NCI-H510A treated with DMSO at 0.1 percent for 48 hours (cell line): ENCODE results near the gene ODF4.

Experiments used
- DNase-seq: peaks from one replicate; lab custom pipeline; 2025; lab: John Stamatoyannopoulos, UW

ODF4 gene, protein sequence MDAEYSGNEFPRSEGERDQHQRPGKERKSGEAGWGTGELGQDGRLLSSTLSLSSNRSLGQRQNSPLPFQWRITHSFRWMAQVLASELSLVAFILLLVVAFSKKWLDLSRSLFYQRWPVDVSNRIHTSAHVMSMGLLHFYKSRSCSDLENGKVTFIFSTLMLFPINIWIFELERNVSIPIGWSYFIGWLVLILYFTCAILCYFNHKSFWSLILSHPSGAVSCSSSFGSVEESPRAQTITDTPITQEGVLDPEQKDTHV

DNA sequence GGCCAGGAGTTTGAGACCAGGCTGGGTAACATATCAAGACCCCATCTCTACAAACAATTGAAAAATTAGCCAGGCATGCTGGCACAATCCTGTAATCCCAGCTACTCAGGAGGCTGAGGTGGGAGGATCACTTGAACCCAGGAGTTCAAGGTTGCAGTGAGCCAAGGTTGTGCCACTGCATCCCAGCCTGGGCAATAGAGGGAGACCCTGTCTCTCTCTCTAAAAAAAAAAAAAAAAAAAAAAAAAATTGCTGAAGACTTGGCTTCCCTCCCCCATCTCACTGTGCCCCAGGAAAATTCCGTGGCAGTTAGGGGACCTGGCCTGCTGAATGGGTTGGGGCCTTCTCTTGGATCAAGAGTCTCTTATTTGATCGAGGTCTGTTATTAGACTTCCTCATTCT is at the start of gene ODF4:
TSS of gene ODF4 (plus strand) at position 301 of the 400 bp plus-strand sequence. CDS start 212 bp downstream, outside the sequence.
- DNase-seq = no peak

DNA sequence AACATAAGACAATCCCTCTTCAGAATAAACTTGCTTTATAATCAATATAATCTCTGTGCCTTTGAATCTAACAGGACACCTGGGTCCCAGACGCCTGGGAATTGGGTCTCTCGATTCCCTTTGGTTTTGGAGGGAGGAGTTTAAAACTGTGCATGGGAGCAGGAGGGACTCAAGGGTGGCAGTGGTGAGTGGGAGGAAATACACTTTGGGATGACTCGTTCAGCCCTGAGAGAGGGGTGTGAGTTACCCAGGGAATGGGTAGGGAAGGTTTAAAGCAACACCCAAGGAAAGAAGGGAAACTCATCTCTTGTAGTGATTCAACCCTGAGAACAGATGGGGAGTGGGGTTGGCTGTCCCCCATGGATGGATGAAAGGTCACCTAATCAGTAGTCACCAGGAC is 49.6 kb upstream of the ODF4 start:
- no peak for DNase-seq

DNA sequence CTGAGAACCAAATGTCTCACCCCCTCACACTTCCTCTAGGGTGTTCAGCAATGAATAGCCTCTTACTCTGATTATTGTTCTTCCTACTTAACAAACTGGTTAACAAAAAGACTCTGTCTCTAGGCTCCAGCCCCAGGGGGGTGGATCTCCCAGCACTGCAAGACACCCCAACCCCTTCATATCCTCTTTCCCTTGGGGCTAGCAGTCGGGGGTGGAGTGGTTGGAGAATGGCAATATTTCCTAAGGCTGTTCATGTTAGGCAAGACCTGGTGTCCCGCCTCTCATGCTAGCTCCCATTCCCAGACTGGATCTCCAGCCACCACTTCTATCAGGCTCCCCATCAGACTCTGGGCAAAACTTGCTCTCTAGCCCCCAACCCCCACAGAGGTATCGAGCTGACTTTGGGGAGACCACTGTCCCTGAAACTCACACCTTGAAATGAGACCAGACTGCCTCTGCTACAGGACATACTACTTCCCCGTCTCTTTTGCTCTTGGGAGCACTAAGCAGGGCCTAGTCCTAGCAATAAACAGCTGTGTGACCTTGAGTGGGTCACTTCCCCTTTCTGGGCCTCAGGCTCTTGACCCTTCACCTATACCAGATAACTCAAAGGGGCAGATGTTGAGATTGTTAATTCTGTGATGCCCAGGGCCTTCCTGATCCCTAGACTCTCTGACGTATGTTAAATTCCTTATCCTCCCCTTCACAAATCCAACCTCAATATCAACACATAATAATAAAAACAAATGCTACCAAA is 46.8 kb upstream of the ODF4 start:
- DNase-seq = no peak

DNA sequence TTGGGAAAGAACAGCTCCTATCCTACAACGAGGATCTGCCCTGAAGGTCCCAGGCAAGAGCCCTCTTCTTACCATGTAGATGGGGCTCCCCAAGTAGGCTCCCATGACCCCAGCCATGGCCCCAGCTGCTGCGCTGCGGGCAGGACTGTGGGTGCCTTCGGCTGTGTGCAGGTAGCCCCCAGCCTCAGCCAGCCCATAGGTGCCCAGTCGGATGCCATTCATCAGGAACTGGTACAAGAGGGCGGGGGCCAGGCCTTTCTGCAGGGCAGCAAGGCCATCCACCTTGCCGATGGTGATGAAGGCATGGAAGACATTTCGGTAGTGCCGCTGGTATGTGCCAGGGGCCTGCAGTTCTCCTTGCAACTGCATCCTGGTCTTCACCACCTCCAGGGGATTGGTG is 45.3 kb upstream of the ODF4 start:
- DNase-seq = no peak

DNA sequence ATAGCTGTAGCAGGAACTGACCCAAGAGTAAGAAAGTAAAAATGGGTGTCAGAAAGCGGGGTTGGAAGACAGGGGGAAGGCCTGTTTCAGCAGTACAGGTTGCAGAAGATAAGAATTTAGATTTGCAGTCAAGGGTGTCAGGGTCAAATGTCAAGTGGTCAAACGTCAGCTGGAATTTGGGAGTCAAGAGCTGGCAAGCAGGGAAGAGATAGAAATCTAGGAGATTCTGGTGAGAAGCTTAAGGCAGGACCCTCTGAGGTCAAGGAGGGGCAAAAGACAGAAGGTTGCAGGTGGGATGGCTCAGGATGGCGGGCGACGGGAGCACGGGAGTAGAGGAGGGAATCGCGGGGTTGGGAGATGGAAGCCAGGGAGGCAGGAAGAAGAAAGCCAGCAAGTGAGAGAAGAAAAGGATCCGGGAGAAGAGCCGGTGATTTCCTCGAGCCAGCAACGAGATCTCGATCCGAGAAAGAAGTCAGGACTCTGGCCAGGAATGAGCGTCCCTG is 44.8 kb upstream of the ODF4 start:
- DNase-seq = no peak

DNA sequence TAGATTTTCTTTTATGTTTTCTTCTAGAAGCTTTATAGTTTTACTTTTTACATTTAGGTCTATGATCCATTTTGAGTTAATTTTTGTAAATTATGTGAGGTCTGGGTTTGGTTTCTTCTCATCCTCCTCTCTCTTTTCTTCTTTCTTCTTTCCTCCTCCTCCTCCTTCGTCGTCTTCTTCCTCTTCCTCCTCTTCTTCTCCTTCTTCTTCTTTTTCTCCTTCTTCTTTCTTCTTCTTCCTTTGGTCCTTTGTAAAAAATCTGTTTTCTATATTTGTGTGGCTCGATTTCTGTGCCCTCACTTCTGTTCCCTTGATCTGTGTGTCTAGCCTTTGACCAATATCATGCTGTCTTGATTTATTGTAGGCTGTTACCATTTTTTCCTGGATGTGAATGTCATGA is 39.4 kb upstream of the ODF4 start:
- DNase-seq = no peak

DNA sequence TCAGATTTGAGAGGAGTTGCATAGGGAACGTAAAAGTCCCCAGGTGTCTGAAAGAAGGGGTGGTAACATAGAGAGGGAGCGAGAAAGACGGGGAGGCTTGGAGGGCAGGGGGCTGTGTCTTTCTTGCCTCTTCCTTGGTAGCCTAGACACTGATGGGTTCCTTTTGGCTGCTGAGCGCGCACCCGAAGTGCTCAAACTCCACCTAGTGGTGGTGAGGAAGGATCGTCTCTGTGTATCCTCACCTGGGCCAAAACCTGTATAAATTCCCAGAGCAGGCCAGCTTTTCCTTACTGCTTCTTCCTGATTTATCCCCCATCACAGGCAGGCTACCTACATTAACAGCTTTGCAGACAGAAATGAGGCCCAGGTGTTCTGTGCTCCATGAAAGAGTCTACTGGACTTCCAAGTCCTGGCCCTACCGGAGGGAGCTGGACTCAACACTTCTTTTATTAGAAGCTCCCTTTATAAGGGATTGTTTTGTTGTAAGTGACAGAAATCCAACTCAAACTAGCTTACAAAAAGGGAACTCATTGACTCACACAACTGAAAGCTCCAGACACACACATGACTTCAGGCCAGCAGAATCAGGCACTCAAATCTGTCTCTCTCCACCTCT is 38.9 kb upstream of the ODF4 start:
- DNase-seq = peak; percentile 78

DNA sequence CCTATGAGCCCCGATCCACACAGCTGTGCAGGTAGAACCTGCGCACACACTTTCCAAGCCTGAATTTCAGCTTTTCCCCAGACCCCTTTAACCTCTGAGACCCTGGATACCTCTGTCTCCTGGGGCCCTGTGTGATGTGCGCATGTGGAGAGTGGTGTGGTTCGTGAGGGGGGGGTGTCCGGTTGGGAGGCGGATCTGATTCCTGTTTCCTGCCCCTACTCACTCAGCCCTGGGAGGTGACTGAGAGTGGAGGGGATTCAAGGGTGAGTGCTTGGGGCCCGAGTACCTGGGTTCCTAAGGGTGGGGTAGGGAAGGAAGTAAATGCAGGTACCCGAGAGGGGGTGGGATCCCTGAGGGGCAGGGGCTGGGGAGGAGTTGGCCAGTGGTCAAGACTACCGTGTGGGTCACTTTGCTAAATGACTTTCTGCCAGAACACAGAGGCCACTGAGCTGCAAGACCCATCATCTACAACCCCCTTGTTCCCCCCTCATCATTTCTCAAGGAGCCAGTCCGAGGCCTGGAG is 29.0 kb upstream of the ODF4 start:
- no peak for DNase-seq

DNA sequence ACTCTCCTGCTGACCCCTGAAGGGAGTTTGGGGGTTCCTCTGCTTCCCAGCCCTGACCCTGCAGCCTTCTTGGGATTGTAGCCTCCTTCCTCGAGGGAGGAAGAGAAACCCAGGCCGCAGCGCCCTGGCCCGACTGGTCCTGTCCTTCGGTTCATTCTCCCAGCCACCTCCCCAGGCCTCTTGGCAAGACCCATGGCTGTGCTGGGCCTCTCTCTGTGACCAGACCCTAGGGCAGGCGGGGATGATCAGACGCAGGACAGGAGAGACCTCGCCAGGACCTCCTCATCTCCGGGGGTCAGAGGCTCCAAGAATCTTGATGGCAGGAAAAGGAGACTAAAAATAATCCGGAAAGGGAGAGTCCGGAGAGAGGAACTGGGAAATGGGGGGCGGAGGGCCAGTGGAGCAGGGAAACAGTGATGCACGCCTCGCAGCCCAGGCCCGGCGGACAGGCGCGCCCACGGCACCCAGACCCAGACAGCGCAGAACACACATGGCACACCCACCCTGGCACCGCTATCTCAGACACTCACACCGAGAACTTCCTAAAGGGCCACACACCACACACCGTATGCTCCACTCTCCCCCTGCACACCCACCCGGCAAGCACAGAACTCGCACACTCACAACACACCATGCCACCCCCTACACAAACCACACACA is 28.4 kb upstream of the ODF4 start:
- DNase-seq = no peak

DNA sequence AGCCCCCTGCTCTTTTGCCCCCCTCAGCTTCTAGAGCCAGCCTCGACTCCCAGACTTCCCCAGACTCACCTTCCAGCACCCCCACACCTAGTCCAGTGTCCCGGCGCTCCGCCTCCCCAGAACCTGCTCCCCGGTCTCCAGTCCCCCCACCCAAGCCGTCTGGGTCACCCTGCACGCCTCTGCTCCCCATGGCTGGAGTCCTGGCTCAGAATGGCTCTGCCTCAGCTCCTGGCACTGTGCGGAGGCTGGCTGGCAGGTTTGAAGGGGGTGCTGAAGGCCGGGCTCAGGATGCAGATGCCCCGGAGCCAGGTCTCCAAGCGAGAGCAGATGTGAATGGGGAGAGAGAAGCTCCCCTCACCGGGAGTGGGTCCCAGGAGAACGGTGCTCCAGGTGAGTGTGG is 27.4 kb upstream of the ODF4 start:
- DNase-seq = no peak

DNA sequence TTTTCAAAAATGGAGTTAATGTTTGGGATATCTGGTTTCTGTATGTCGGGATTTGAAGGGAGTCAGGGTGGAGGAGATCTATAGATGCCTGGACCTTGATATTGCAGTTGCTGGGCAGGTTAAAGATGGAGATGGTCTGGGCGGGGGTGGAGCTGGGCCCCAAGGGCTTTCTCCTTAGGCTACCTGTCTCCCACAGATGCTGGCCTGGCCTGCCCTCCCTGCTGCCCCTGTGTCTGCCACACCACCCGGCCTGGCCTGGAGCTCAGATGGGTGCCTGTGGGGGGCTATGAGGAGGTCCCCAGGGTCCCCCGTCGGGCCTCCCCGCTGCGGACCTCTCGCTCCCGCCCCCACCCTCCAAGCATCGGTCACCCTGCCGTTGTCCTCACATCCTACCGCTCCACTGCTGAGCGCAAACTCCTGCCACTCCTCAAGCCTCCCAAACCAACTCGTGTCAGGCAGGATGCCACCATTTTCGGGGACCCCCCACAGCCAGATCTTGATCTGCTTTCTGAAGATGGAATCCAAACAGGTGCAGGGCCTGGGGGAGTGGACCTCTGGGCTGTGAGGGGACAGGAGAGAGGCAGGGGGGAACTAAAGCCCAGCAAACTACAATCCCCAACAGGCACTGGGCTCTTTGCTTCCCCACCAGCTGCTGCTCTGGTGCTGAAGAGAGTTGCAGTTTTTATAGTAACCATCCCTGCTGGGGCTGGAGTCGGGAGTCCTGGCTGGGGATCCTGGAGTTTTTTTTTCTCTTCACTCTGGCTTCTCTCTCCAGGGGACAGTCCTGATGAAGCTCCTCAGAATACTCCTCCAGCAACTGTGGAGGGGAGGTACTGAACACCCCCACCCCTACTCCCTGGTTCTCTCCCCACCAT is 26.7 kb upstream of the ODF4 start:
- DNase-seq = no peak

DNA sequence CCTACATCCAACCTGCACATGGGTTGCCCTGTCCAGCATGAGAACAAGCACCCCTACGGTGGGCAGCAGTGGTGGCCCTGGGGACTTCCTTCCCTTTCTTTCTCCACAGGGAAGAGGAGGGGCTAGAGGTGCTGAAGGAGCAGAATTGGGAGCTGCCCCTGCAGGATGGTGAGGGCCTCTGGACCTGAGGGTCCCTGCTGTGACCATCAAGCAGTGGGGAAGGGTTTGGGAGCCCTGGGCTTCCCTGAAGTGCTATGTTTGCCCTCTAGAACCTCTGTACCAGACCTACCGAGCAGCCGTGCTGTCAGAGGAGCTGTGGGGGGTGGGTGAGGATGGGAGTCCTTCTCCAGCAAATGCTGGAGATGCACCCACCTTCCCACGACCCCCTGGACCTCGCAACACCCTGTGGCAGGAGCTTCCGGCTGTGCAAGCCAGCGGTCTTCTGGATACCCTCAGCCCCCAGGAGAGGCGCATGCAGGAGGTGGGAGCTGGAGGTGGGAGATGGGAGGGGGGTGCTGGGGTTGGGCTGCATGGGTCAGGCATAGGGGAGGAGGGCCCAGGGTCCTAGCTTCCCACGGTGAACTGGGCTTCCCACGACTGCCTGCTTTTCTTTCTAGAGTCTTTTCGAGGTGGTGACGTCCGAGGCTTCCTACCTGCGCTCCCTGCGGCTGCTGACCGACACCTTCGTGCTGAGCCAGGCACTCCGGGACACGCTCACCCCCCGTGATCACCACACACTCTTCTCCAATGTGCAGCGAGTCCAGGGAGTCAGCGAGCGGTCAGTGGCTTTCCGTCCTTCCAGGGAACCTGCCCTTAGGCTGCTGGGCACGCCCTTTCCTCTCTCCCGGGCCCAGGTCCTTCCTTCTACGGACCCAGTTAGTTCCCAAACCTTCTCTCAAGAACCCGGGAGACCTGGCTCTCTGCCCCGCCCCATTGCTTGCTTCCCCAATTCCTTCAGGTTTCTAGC is 24.6 kb upstream of the ODF4 start:
- no peak for DNase-seq

DNA sequence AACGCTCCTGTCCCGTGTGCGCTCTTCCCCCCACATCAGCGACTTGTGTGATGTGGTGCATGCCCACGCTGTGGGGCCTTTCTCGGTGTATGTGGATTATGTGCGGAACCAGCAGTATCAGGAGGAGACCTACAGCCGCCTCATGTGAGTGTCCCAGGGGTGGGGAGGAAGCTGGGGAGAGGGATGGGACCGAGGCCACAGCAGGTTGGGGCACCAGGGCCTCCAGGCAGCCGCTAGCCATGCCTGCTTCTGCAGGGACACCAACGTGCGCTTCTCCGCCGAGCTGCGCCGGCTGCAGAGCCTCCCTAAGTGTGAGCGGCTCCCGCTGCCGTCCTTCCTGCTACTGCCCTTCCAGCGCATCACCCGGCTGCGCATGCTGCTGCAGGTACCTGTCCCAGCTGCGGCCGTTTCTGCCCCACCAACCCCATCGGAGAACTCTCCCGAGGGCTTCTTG is 23.8 kb upstream of the ODF4 start:
- DNase-seq = no peak

DNA sequence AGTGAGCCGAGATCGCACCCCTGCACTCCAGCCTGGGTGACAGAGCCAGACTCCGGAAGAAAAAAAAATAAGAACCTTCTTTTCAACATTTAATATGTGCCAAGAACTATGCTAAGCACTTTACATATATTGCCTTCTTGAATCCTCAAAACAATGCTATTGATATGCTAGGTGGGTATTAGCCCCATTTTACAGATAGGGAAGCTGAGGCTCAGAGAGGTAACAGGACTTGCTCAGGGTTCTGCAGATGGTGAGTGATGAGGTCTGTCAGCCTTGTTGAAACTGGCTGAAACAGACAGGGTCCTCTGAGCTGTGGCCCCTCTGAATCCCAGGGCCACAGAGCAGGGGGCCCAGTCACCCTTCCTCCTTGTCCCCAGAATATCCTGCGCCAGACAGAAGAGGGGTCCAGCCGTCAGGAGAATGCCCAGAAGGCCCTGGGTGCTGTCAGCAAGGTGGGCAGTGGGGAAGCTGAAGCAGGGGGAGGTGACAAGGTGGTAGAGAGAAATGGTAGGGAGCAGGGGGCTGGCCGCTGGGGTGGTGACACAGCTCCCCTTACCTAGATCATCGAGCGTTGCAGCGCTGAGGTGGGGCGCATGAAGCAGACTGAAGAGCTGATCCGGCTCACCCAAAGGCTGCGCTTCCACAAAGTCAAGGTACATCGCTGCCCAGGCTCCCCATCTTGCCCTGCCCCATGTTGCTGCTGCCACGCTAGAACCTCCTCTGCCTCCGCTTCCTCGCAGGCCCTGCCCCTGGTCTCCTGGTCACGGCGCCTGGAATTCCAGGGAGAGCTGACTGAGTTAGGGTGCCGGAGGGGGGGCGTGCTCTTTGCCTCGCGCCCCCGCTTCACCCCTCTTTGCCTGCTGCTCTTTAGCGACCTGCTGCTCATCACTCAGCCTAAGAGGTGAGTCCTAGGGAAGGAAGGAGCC is 21.4 kb upstream of the ODF4 start:
- DNase-seq = no peak

DNA sequence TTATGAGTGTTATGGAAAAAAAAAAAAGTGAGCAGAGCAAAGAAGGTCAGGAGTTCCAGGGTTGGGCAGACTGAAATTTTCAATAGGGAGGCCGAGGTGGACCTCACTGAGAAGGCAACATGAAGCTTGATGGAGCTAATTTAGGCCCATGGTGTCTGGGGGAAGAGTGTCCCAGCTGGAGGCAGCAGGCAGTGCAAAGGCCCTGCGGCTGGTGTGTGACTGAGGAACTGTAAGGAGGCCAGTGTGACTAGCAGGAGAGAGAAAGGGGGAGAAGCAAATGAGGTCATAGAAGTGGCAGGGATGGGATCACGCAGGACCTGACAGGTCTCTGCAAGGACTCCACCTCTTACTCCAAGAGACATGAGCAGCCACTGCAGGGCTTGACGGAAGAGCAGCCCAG is 19.4 kb upstream of the ODF4 start:
- no peak for DNase-seq

DNA sequence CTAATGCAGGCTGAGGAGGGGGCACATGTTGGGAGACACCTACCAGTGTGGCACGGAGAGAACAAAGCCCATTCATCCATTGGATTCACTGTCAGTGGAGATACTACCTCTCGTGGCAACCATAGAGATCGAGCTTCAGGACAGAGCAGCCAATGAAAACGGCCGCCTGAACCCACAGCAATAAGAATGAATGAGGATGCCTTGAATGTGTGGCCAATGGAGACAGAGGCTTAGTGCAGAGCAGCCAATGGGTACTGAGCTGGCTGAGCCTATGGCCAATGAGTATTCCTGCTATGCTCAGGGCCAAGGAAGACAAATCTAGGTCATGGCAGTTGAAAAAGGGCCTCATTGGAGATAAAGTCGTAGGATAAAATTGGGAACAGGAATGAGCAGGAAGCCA is 18.6 kb upstream of the ODF4 start:
- DNase-seq = no peak

DNA sequence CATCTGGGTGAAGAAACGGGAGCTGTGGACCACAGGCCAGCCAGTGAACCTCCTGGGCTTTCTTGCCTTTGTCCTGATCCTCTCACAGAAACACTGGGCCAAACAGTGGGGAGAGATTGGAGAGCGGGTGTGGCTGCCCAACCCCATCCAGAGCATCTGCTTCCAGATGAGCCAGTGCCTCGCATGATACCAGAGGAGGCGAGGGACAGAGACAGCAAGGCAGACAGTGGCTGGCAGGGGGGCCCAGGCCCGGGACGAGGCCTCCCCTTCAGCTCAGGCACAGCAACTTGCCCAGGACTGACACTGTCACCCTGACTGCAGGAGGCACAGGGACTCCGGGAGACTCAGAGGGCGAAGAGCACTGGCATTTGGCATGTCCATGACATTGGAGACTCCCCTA is 17.6 kb upstream of the ODF4 start:
- DNase-seq = no peak

DNA sequence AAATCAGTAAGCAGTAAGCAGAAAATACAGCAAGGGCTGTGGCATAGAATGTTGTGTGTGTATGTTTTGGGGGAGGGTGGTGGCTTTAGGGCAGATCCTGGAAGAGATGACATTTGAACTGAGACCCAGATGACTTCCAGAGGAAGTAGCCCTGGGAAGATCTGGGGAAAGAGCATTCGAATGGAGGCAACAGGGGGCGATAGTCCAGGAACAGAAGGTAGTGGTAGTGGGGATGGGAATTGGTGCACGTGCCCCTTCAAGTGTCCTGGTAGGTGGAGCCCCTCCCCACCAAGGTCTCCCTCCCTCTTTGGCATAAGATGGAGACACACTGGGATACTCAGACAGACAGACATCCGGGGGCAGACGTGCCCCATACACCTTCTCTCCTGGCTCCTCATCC is 15.5 kb upstream of the ODF4 start:
- DNase-seq = no peak

DNA sequence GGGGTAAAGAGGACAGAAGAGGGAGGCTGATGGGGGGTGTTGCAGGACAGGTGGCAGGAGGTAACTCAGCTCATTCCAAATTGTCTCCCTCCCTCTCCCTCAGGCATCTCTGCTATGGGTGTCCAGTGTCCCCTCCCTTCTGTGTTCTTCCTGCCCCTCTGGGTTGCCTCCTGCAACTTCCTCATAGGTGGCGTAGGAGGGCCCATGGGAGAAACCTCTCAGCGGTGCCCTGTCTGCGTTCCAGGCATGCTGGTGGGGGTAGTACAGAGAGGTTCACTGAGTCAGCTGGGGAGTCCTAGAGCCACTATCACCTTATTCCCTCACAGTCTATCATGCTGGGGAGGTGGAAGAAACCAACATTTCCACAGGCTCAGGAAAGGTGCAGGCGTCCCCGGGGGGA is 14.7 kb upstream of the ODF4 start:
- no peak for DNase-seq
